ENCODE results near the gene PPARD. TPM values are rescaled to one million over a fixed set of nuclear protein-coding genes. Genes with fewer than 3 reads are reported as not detected.

PPARD gene
- total and polyA plus RNA-seq, 4 donors = 4.9 to 44.1 (median 27.7) TPM

Small RNA genes lying within 50 kb of the gene (small RNA-seq; reads per million reads assigned to genes)
- gene MIR7111 (ENCODE audit: low replicate concordance) = not detected

Other genes starting within 250 kb of the PPARD start
- 1 to 10 TPM in 1 of 2 donors, under 1 TPM in 1; 0.30 to 2.0 TPM for gene TCP11, start 201.2 kb upstream of the PPARD start, total RNA-seq
- under 1 TPM; 0.41 to 0.48 TPM for gene TCP11, start 201.2 kb upstream of the PPARD start, polyA plus RNA-seq (ENCODE audit: insufficient read length in 2 of 2)
- 1 to 10 TPM; 4.4 to 7.7 TPM for gene SCUBE3, start 128.6 kb upstream of the PPARD start, total RNA-seq
- gene SCUBE3, start 128.6 kb upstream of the PPARD start, polyA plus RNA-seq (ENCODE audit: insufficient read length in 2 of 2) = 10 to 100 TPM in 1 of 2 donors, 1 to 10 TPM in 1; 8.2 to 11.5 TPM
- 10 to 100 TPM; 15.5 to 28.5 TPM for gene ZNF76, start 82.8 kb upstream of the PPARD start, total RNA-seq
- gene ZNF76, start 82.8 kb upstream of the PPARD start, polyA plus RNA-seq (ENCODE audit: insufficient read length in 2 of 2) = 10 to 100 TPM; 46.9 to 61.2 TPM
- gene DEF6, start 44.7 kb upstream of the PPARD start, total RNA-seq = 1 to 10 TPM; 4.9 to 6.2 TPM
- gene DEF6, start 44.7 kb upstream of the PPARD start, polyA plus RNA-seq (ENCODE audit: insufficient read length in 2 of 2) = 1 to 10 TPM; 6.3 to 6.7 TPM
- 10 to 100 TPM in 1 of 2 donors, 1 to 10 TPM in 1; 6.1 to 13.1 TPM for gene FANCE, start 109.8 kb downstream of the PPARD start, total RNA-seq
- gene FANCE, start 109.8 kb downstream of the PPARD start, polyA plus RNA-seq (ENCODE audit: insufficient read length in 2 of 2) = 10 to 100 TPM; 11.5 to 14.5 TPM
- 1,000 to 10,000 TPM in 1 of 2 donors, 100 to 1,000 TPM in 1; 837 to 1,774 TPM for gene RPL10A, start 125.8 kb downstream of the PPARD start, total RNA-seq
- gene RPL10A, start 125.8 kb downstream of the PPARD start, polyA plus RNA-seq (ENCODE audit: insufficient read length in 2 of 2) = 100 to 1,000 TPM; 809 to 873 TPM
- gene TEAD3, start 154.5 kb downstream of the PPARD start, total RNA-seq = 1 to 10 TPM; 1.8 to 6.4 TPM
- 1 to 10 TPM; 7.2 to 8.7 TPM for gene TEAD3, start 154.5 kb downstream of the PPARD start, polyA plus RNA-seq (ENCODE audit: insufficient read length in 2 of 2)
- 1 to 10 TPM in 1 of 2 donors, under 1 TPM in 1; 0.89 to 1.3 TPM for gene TULP1, start 170.3 kb downstream of the PPARD start, total RNA-seq
- 1 to 10 TPM; 1.7 to 2.0 TPM for gene TULP1, start 170.3 kb downstream of the PPARD start, polyA plus RNA-seq (ENCODE audit: insufficient read length in 2 of 2)

Data from spinal cord (tissue), 4 donors.